Measurements from ENCODE around the gene SUN1. TPM values are rescaled to one million over a fixed set of nuclear protein-coding genes. Genes with fewer than 3 reads are reported as not detected.
"Not testable (repeated sequence)": the region's sequence is repeated elsewhere in the genome, so short reads cannot be mapped to it uniquely, and the experiment has no call there.

The SUN1 gene
- total RNA-seq, 1 donor from 2014 or later: 150 TPM

DNA sequence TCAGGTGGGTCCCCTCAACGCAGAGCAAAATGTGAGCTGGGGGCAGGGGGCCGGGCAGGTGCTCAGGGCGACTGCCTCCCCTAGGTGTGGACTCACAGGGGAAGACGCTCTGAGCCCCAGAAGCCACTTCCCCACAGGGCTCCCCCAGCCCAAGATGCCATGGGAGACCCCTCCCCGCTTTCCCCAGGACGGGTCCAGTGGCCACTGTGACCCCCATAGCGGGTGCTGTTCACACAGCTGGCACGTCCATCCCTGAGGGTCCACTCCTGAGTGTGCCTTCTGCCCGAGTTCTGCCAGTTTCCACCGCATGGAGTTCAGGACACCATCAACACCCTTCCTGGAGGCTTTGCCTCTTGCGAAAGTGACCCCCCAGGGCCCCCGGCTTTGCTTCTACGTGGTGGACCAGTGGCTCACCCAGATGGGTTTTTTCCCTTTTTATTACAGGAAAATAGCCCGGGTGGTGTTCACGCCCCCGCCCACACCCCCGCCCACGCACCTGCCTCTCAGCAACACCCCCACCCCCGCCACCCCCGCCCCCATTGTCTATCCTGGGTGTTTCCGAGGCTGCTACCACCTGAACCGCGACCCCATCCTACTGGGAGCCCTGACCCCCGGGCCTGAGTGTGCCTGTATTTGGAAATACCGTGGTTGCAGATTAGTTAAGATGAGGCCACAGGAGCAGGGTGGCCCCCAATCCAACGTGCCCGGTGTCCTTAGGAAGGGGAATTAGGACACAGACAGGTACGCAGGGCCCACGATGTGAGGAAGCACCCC, 90.2 kb downstream of the SUN1 start:
- TF ChIP-seq, protein P1, sequence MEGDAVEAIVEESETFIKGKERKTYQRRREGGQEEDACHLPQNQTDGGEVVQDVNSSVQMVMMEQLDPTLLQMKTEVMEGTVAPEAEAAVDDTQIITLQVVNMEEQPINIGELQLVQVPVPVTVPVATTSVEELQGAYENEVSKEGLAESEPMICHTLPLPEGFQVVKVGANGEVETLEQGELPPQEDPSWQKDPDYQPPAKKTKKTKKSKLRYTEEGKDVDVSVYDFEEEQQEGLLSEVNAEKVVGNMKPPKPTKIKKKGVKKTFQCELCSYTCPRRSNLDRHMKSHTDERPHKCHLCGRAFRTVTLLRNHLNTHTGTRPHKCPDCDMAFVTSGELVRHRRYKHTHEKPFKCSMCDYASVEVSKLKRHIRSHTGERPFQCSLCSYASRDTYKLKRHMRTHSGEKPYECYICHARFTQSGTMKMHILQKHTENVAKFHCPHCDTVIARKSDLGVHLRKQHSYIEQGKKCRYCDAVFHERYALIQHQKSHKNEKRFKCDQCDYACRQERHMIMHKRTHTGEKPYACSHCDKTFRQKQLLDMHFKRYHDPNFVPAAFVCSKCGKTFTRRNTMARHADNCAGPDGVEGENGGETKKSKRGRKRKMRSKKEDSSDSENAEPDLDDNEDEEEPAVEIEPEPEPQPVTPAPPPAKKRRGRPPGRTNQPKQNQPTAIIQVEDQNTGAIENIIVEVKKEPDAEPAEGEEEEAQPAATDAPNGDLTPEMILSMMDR (IDR thresholded peaks at IDR 0.05; ENCODE audit: unreplicated experiment): no peak
- Mint-ChIP-seq H3K4me1 (ENCODE audit: unreplicated experiment) (no peaks in the 10 kb centered on the region), H3K27me3 (ENCODE audit: unreplicated experiment) (peaks cover 1% of the 10 kb centered on the region), H3K27ac (ENCODE audit: unreplicated experiment) (no peak overlapping the region), H3K4me3 (ENCODE audit: unreplicated experiment) (no peak overlapping the region), H3K9me3 (ENCODE audit: unreplicated experiment) (no peaks in the 10 kb centered on the region), H3K36me3 (ENCODE audit: low read depth, unreplicated experiment) (no peaks in the 10 kb centered on the region)
- DNase-seq (ENCODE audit: low spot score): no peak

DNA sequence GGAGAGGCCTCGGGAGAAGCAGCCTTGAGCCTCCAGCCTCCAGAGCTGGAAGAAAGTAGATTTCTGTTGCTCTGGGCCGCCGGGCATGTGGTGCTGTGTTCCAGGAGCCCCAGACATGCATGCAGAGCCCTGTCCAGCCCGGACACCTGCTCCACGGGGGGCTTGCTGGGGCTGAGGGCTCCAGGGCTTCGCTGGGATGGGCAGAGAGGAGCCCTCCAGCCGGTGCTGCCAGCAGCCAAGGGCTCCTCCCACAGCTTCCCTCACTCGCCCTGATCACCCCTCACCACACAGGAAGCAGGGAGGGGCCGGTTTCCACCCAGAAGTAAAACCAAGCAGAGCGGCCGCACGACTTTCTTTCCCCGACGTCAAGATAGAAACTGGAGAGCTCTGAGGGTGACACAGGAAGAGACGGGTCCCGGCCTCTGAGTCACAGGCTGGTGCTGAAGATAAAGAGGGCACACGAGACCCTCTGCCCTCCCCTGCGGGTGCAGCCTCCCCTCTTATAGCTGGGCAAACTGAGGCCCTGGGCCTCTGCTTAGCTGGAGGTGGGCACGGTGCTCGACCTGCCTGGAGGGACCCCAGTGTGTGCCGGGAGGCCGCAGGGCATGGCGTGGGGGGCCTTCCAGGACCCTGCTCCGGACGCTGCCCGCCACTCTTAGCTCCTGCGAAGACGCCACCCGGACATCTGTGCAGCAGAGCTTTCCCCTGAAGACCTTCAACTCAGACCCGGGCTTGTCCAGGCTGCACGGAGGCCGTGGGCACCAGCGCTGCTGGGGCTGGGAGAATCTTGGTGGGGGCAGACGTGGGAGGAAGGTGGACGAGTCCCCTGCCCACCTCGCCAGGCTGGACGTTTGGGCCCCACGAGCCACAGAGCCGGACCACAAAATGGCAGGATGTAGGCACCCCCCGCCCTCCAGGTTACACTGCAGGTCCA, 91.1 kb downstream of the SUN1 start:
- no peak for DNase-seq (ENCODE audit: low spot score)
- TF ChIP-seq, protein P1 (IDR thresholded peaks at IDR 0.05; ENCODE audit: unreplicated experiment): no peak
- H3K4me3 Mint-ChIP-seq (ENCODE audit: unreplicated experiment): no peak overlapping the region
- no peaks in the 10 kb centered on the region for H3K36me3 Mint-ChIP-seq (ENCODE audit: low read depth, unreplicated experiment)
- H3K27ac Mint-ChIP-seq (ENCODE audit: unreplicated experiment): no peak overlapping the region
- H3K4me1 Mint-ChIP-seq (ENCODE audit: unreplicated experiment): no peaks in the 10 kb centered on the region
- H3K9me3 Mint-ChIP-seq (ENCODE audit: unreplicated experiment): no peaks in the 10 kb centered on the region
- H3K27me3 Mint-ChIP-seq (ENCODE audit: unreplicated experiment): peaks cover 1% of the 10 kb centered on the region

DNA sequence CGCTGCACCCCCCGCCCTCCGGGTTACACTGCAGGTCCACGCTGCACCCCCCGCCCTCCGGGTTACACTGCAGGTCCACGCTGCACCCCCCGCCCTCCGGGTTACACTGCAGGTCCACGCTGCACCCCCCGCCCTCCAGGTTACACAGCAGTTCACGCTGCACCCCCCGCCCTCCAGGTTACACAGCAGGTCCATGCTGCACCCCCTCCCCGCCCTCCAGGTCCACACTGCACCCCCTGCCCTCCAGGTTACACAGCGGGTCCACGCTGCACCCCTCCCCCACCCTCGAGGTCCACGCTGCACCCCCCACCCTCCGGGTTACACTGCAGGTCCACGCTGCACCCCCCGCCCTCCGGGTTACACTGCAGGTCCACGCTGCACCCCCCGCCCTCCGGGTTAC, 91.8 kb downstream of the SUN1 start:
- not testable (repeated sequence) for DNase-seq (ENCODE audit: low spot score); H3K36me3 Mint-ChIP-seq (ENCODE audit: low read depth, unreplicated experiment); H3K9me3 Mint-ChIP-seq (ENCODE audit: unreplicated experiment); H3K27ac Mint-ChIP-seq (ENCODE audit: unreplicated experiment); H3K4me1 Mint-ChIP-seq (ENCODE audit: unreplicated experiment); H3K27me3 Mint-ChIP-seq (ENCODE audit: unreplicated experiment); H3K4me3 Mint-ChIP-seq (ENCODE audit: unreplicated experiment)

Other genes with a start within 250 kb of the SUN1 start
- gene DNAAF5, start 105.8 kb upstream of the SUN1 start, total RNA-seq (ENCODE audit: unreplicated experiment): 30.7 TPM
- 21.7 TPM for gene PRKAR1B, start 105.2 kb upstream of the SUN1 start, total RNA-seq (ENCODE audit: unreplicated experiment)
- 61.3 TPM for gene GET4, start 44.1 kb downstream of the SUN1 start, total RNA-seq (ENCODE audit: unreplicated experiment)
- 1.7 TPM for gene ADAP1, start 122.2 kb downstream of the SUN1 start, total RNA-seq (ENCODE audit: unreplicated experiment)
- 10.2 TPM for gene COX19, start 143.1 kb downstream of the SUN1 start, total RNA-seq (ENCODE audit: unreplicated experiment)
- gene CYP2W1, start 150.7 kb downstream of the SUN1 start, total RNA-seq (ENCODE audit: unreplicated experiment): not detected
- gene GPR146, start 212.1 kb downstream of the SUN1 start, total RNA-seq (ENCODE audit: unreplicated experiment): 8.1 TPM

All from endothelial cell (in vitro differentiated cells).